ENCODE data around the gene DMBT1.

DMBT1 gene

GRCh38 chr10:122560279-122560804, at the start of gene DMBT1:
TSS of gene DMBT1 (plus strand) at chr10:122560754. CDS start at chr10:122560771, 17 bp downstream.
- Histone ChIP-seq H3K4me3 (ENCODE audit: insufficient read length, low read depth) (no peak within 1 kb of the TSS), H3K9ac (ENCODE audit: insufficient read length, low read depth) (no peak within 1 kb of the TSS), H3K27me3 (ENCODE audit: insufficient read depth, insufficient read length) (no peaks in the 10 kb centered on the region), H3K9me3 (ENCODE audit: insufficient read depth, low read length) (no peaks in the 10 kb centered on the region), H3K4me1 (ENCODE audit: insufficient read depth, insufficient read length) (no peaks in the 10 kb centered on the region), H3K36me3 (ENCODE audit: insufficient read depth, insufficient read length, low read length) (no peaks in the 10 kb centered on the region)
- no peak for TF ChIP-seq ZNF274 (IDR thresholded peaks at IDR 0.05; ENCODE audit: low read depth, low read length)
- TF ChIP-seq SUZ12 (IDR thresholded peaks at IDR 0.05; ENCODE audit: extremely low read depth, insufficient read depth, insufficient read length), result no peak
- TF ChIP-seq YY1 (IDR thresholded peaks at IDR 0.05; ENCODE audit: insufficient read depth, insufficient read length), result no peak
- DNase-seq (ENCODE audit: low read depth, low spot score), result no peak

GRCh38 chr10:122513053-122513452, 47.5 kb upstream of the DMBT1 start:
- Histone ChIP-seq H3K27me3 (ENCODE audit: insufficient read depth, insufficient read length) (no peaks in the 10 kb centered on the region), H3K9me3 (ENCODE audit: insufficient read depth, low read length) (no peaks in the 10 kb centered on the region), H3K4me1 (ENCODE audit: insufficient read depth, insufficient read length) (no peaks in the 10 kb centered on the region), H3K36me3 (ENCODE audit: insufficient read depth, insufficient read length, low read length) (no peaks in the 10 kb centered on the region), H3K4me3 (ENCODE audit: insufficient read length, low read depth) (no peak overlapping the region), H3K9ac (ENCODE audit: insufficient read length, low read depth) (no peak overlapping the region)
- DNase-seq (ENCODE audit: low read depth, low spot score), result no peak
- TF ChIP-seq YY1 (IDR thresholded peaks at IDR 0.05; ENCODE audit: insufficient read depth, insufficient read length) (no peak), ZNF274 (IDR thresholded peaks at IDR 0.05; ENCODE audit: low read depth, low read length) (no peak), SUZ12 (IDR thresholded peaks at IDR 0.05; ENCODE audit: extremely low read depth, insufficient read depth, insufficient read length) (no peak)

- no peak for DNase-seq (ENCODE audit: low read depth, low spot score)
- H3K27me3 ChIP-seq (ENCODE audit: insufficient read depth, insufficient read length), result no peaks in the 10 kb centered on the region
- no peak overlapping the region for H3K4me3 ChIP-seq (ENCODE audit: insufficient read length, low read depth)
- H3K9me3 ChIP-seq (ENCODE audit: insufficient read depth, low read length), result no peaks in the 10 kb centered on the region
- no peak overlapping the region for H3K9ac ChIP-seq (ENCODE audit: insufficient read length, low read depth)
- H3K4me1 ChIP-seq (ENCODE audit: insufficient read depth, insufficient read length), result no peaks in the 10 kb centered on the region
- no peak for TF ChIP-seq ZNF274 (IDR thresholded peaks at IDR 0.05; ENCODE audit: low read depth, low read length)
- TF ChIP-seq YY1 (IDR thresholded peaks at IDR 0.05; ENCODE audit: insufficient read depth, insufficient read length), result no peak
- no peak for TF ChIP-seq SUZ12 (IDR thresholded peaks at IDR 0.05; ENCODE audit: extremely low read depth, insufficient read depth, insufficient read length)
- no peaks in the 10 kb centered on the region for H3K36me3 ChIP-seq (ENCODE audit: insufficient read depth, insufficient read length, low read length)
These were observed 46.3 kb upstream of the DMBT1 start for GRCh38 chr10:122514045-122514840.

GRCh38 chr10:122515022-122515424, 45.5 kb upstream of the DMBT1 start:
- Histone ChIP-seq H3K27me3 (ENCODE audit: insufficient read depth, insufficient read length) (no peaks in the 10 kb centered on the region), H3K9ac (ENCODE audit: insufficient read length, low read depth) (no peak overlapping the region), H3K4me3 (ENCODE audit: insufficient read length, low read depth) (no peak overlapping the region), H3K9me3 (ENCODE audit: insufficient read depth, low read length) (no peaks in the 10 kb centered on the region), H3K36me3 (ENCODE audit: insufficient read depth, insufficient read length, low read length) (no peaks in the 10 kb centered on the region), H3K4me1 (ENCODE audit: insufficient read depth, insufficient read length) (no peaks in the 10 kb centered on the region)
- TF ChIP-seq YY1 (IDR thresholded peaks at IDR 0.05; ENCODE audit: insufficient read depth, insufficient read length) (no peak), ZNF274 (IDR thresholded peaks at IDR 0.05; ENCODE audit: low read depth, low read length) (no peak), SUZ12 (IDR thresholded peaks at IDR 0.05; ENCODE audit: extremely low read depth, insufficient read depth, insufficient read length) (no peak)
- no peak for DNase-seq (ENCODE audit: low read depth, low spot score)

GRCh38 chr10:122515588-122516231, 44.8 kb upstream of the DMBT1 start:
- H3K9me3 ChIP-seq (ENCODE audit: insufficient read depth, low read length), result no peaks in the 10 kb centered on the region
- H3K4me1 ChIP-seq (ENCODE audit: insufficient read depth, insufficient read length), result no peaks in the 10 kb centered on the region
- H3K9ac ChIP-seq (ENCODE audit: insufficient read length, low read depth), result no peak overlapping the region
- DNase-seq (ENCODE audit: low read depth, low spot score), result no peak
- no peak for TF ChIP-seq ZNF274 (IDR thresholded peaks at IDR 0.05; ENCODE audit: low read depth, low read length)
- H3K4me3 ChIP-seq (ENCODE audit: insufficient read length, low read depth), result no peak overlapping the region
- no peaks in the 10 kb centered on the region for H3K36me3 ChIP-seq (ENCODE audit: insufficient read depth, insufficient read length, low read length)
- H3K27me3 ChIP-seq (ENCODE audit: insufficient read depth, insufficient read length), result no peaks in the 10 kb centered on the region

GRCh38 chr10:122516734-122517133, 43.8 kb upstream of the DMBT1 start:
- DNase-seq (ENCODE audit: low read depth, low spot score), result no peak
- H3K4me3 ChIP-seq (ENCODE audit: insufficient read length, low read depth), result no peak overlapping the region
- H3K9ac ChIP-seq (ENCODE audit: insufficient read length, low read depth), result no peak overlapping the region
- no peaks in the 10 kb centered on the region for H3K9me3 ChIP-seq (ENCODE audit: insufficient read depth, low read length)
- no peaks in the 10 kb centered on the region for H3K36me3 ChIP-seq (ENCODE audit: insufficient read depth, insufficient read length, low read length)
- H3K4me1 ChIP-seq (ENCODE audit: insufficient read depth, insufficient read length), result no peaks in the 10 kb centered on the region
- TF ChIP-seq YY1 (IDR thresholded peaks at IDR 0.05; ENCODE audit: insufficient read depth, insufficient read length), result no peak
- TF ChIP-seq ZNF274 (IDR thresholded peaks at IDR 0.05; ENCODE audit: low read depth, low read length), result no peak
- TF ChIP-seq SUZ12 (IDR thresholded peaks at IDR 0.05; ENCODE audit: extremely low read depth, insufficient read depth, insufficient read length), result no peak
- H3K27me3 ChIP-seq (ENCODE audit: insufficient read depth, insufficient read length), result no peaks in the 10 kb centered on the region

- Histone ChIP-seq H3K9ac (ENCODE audit: insufficient read length, low read depth) (no peak overlapping the region), H3K27me3 (ENCODE audit: insufficient read depth, insufficient read length) (no peaks in the 10 kb centered on the region), H3K36me3 (ENCODE audit: insufficient read depth, insufficient read length, low read length) (no peaks in the 10 kb centered on the region), H3K9me3 (ENCODE audit: insufficient read depth, low read length) (no peaks in the 10 kb centered on the region), H3K4me1 (ENCODE audit: insufficient read depth, insufficient read length) (no peaks in the 10 kb centered on the region), H3K4me3 (ENCODE audit: insufficient read length, low read depth) (no peak overlapping the region)
- DNase-seq (ENCODE audit: low read depth, low spot score), result no peak
- no peak for TF ChIP-seq YY1 (IDR thresholded peaks at IDR 0.05; ENCODE audit: insufficient read depth, insufficient read length)
- no peak for TF ChIP-seq SUZ12 (IDR thresholded peaks at IDR 0.05; ENCODE audit: extremely low read depth, insufficient read depth, insufficient read length)
- TF ChIP-seq ZNF274 (IDR thresholded peaks at IDR 0.05; ENCODE audit: low read depth, low read length), result no peak
These were observed 41.4 kb upstream of the DMBT1 start for GRCh38 chr10:122519144-122519543.
